H1 (cell line): ENCODE results near the gene PLXNB2.

Experiments
- CEBPB ChIP-seq: IDR thresholded peaks from 2 replicates; pipeline ENCODE4 v1.6.1; 2012; ENCODE audit warnings: low read depth, low read length
- CHD1 ChIP-seq: IDR thresholded peaks from 2 replicates; pipeline ENCODE4 v1.6.1; 2012; ENCODE audit warnings: low read depth, low read length, improper control_type of control experiment
- CTCF ChIP-seq, 3 experiments: IDR thresholded peaks; 1 replicate in 2 of 3; 2 replicates in 1 of 3; pipeline versions ENCODE4 v1.5.1 to v1.6.1; 2011; ENCODE audit warnings: low read length in 3 of 3, mild to moderate bottlenecking in 3 of 3, inconsistent platforms in 2 of 3, low read depth in 1 of 3, moderate library complexity in 1 of 3; ENCODE audit not compliant: insufficient read depth in 1 of 3; ENCODE audit errors: control extremely low read depth in 1 of 3
- EP300 ChIP-seq, 2 experiments: IDR thresholded peaks; 1 replicate in 1 of 2; 2 replicates in 1 of 2; pipeline ENCODE4 v1.6.1; 2011 to 2012; ENCODE audit warnings: low read depth in 2 of 2, low read length in 2 of 2, mild to moderate bottlenecking in 2 of 2, borderline replicate concordance in 1 of 2, inconsistent platforms in 1 of 2, moderate library complexity in 1 of 2
- EZH2 ChIP-seq: fragments of 200-600 bp; sonication (generic); IDR thresholded peaks from 2 replicates; pipeline ENCODE4 v1.7.1; 2012; ENCODE audit warnings: low read depth, mild to moderate bottlenecking, moderate library complexity, low read length, inconsistent platforms; ENCODE audit not compliant: severe bottlenecking
- HDAC2 ChIP-seq, 2 experiments: fragments of 300-600 bp in 1 of 2; sonication (generic) in 1 of 2; IDR thresholded peaks; 2 replicates each; pipeline ENCODE4 v1.6.1; 2011 to 2012; ENCODE audit warnings: low read depth in 2 of 2, low read length in 2 of 2, mild to moderate bottlenecking in 2 of 2, moderate library complexity in 2 of 2, borderline replicate concordance in 1 of 2, inconsistent platforms in 1 of 2
- PHF8 ChIP-seq: fragments of 200-600 bp; sonication (generic); conservative IDR thresholded peaks from 2 replicates; pipeline ENCODE4 v1.7.1; 2012; ENCODE audit warnings: low read depth, mild to moderate bottlenecking, inconsistent platforms, low read length, moderate library complexity
- POLR2A ChIP-seq, 2 experiments: IDR thresholded peaks; 1 replicate in 1 of 2; 2 replicates in 1 of 2; pipeline ENCODE4 v1.6.1; 2011; ENCODE audit warnings: low read depth in 2 of 2, low read length in 2 of 2, mild to moderate bottlenecking in 2 of 2; ENCODE audit errors: control extremely low read depth in 1 of 2
- POLR2AphosphoS5 ChIP-seq: IDR thresholded peaks from 2 replicates; pipeline ENCODE4 v1.6.1; 2011; ENCODE audit warnings: low read depth, low read length
- RFX5 ChIP-seq: IDR thresholded peaks from 2 replicates; pipeline ENCODE4 v1.6.1; 2011; ENCODE audit warnings: low read depth, low read length, improper control_type of control experiment, borderline replicate concordance
- TEAD4 ChIP-seq: IDR thresholded peaks from 2 replicates; pipeline ENCODE4 v1.6.1; 2012; ENCODE audit warnings: low read depth, low read length, inconsistent platforms, mixed read lengths
- USF2 ChIP-seq: IDR thresholded peaks from 2 replicates; pipeline ENCODE4 v1.6.1; 2011; ENCODE audit warnings: low read length, improper control_type of control experiment
- TF ChIP-seq, protein P1 (sequence below): IDR thresholded peaks from 2 replicates; pipeline ENCODE4 v1.6.1; 2012; ENCODE audit warnings: low read length, inconsistent platforms

- TF ChIP-seq HDAC2 (IDR thresholded peaks at IDR 0.05; ENCODE audit: borderline replicate concordance in 1 of 2, low read depth in 2 of 2, low read length in 2 of 2) (no peak), CTCF (IDR thresholded peaks at IDR 0.05; ENCODE audit: control extremely low read depth in 1 of 3, insufficient read depth in 1 of 3, low read depth in 1 of 3, low read length in 3 of 3) (no peak), USF2 (no peak), EP300 (IDR thresholded peaks at IDR 0.05; ENCODE audit: borderline replicate concordance in 1 of 2, low read depth in 2 of 2, low read length in 2 of 2) (no peak), CHD1 (no peak), POLR2A (IDR thresholded peaks at IDR 0.05; ENCODE audit: control extremely low read depth in 1 of 2, low read depth in 2 of 2, low read length in 2 of 2) (no peak), POLR2AphosphoS5 (no peak), CEBPB (no peak), TEAD4 (no peak), EZH2 (no peak), PHF8 (no peak), RFX5 (no peak)
- TF ChIP-seq, protein P1, sequence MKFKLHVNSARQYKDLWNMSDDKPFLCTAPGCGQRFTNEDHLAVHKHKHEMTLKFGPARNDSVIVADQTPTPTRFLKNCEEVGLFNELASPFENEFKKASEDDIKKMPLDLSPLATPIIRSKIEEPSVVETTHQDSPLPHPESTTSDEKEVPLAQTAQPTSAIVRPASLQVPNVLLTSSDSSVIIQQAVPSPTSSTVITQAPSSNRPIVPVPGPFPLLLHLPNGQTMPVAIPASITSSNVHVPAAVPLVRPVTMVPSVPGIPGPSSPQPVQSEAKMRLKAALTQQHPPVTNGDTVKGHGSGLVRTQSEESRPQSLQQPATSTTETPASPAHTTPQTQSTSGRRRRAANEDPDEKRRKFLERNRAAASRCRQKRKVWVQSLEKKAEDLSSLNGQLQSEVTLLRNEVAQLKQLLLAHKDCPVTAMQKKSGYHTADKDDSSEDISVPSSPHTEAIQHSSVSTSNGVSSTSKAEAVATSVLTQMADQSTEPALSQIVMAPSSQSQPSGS = no peak
Measured at GRCh38 chr22:50255607-50256006, 51.8 kb downstream of the PLXNB2 start.
